ENCODE measurements around the gene PCDH9.

DNA sequence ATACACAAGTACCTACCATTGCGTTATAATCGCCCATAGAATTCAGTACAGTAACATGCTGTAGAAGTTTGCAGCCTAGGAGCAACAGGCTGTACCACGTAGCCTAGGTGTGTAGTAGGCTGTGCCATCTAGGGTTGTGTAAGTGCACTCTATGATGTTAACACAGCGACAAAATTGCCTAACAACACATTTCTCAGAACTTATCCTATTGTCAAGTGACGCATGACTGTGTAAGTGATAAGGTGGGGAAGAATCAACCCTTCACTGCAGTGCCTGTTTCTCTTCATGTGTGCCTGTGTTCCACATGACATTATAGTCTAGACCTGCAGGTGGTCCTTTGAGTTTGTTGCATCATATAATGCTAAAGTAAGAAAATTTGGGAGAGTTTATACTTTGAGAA lies 94.0 kb downstream of the PCDH9 start:
- TF ChIP-seq, protein P1, sequence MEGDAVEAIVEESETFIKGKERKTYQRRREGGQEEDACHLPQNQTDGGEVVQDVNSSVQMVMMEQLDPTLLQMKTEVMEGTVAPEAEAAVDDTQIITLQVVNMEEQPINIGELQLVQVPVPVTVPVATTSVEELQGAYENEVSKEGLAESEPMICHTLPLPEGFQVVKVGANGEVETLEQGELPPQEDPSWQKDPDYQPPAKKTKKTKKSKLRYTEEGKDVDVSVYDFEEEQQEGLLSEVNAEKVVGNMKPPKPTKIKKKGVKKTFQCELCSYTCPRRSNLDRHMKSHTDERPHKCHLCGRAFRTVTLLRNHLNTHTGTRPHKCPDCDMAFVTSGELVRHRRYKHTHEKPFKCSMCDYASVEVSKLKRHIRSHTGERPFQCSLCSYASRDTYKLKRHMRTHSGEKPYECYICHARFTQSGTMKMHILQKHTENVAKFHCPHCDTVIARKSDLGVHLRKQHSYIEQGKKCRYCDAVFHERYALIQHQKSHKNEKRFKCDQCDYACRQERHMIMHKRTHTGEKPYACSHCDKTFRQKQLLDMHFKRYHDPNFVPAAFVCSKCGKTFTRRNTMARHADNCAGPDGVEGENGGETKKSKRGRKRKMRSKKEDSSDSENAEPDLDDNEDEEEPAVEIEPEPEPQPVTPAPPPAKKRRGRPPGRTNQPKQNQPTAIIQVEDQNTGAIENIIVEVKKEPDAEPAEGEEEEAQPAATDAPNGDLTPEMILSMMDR (IDR thresholded peaks at IDR 0.05): no peak
- no peak for TF ChIP-seq POLR2A (IDR thresholded peaks at IDR 0.05)
